HS-5 (cell line): ENCODE data around the gene USP46.

ENCODE experiments used
- DNase-seq: peaks from one replicate; pipeline ENCODE4 v3.0.0-alpha.2; 2012; ENCODE audit warnings: low read depth

The USP46 gene

DNA sequence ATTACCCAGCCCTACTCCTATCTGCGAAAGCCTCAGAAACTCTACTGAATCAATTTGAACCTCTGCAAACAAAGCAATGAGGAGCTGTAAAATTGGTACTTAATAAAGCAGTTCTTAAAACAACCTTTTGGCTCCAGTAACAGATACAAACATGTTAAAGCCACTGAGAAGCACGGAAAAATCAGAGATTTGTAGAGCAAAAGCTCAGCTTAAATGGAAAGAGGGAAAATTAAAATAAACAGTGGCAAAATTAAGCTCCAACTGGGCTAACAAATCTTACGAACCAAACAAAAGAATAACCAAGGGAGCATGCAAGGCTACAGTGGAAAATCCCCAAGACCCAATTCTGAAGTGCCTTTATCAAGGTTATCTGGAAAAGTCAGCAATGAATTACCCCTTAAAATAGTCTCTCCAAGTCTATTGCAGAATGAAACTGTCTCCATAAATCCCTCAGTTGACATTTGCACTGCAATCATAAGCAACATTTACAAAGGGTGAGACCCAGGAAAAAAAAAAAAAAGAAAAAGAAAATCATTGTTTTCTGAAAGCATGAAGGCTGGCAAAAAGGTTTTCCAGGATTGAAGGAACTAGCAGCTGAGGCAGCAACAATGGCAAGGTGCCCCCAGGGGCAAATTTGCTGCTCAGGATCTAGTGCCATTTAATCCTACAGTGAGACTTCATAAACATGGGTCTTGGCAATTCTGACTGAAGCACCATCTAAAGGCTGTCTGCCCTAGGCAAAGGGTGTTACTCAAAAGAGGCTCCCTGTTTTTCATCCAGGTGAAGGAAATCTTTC is 40.1 kb downstream of the USP46 start:
- DNase-seq: no peak

DNA sequence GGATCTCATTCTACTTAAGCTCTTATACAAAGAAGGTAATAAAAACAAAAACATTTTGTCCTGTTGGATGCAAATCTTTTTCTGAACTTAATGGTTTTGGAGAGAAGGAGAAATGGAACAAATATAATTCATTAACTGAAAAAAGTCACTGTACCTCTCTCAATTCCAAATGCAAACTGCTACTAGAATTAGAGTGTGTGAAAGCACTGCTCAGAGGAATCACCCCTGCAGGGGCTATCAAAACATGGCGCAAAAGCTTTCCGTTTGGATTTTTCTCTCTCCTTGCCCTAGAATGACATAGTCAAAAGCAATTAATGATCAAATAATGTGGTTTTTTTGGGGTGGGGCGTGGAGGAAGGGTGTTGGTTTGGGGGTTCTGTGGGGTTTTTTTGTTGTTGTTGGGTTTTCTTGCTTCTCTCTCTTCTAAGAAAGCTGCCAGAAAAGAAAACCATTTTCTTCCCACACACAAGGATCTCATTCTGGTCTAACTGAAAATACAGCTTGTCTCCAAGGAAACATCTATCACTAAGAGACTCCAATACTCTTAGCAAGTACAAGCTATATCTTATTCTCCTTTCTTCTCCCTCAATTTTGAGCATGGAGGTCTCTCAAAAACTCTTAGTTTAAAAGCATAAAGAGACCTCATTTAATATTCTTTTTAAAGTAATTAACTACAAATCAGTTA is 41.6 kb downstream of the USP46 start:
- DNase-seq: no peak

DNA sequence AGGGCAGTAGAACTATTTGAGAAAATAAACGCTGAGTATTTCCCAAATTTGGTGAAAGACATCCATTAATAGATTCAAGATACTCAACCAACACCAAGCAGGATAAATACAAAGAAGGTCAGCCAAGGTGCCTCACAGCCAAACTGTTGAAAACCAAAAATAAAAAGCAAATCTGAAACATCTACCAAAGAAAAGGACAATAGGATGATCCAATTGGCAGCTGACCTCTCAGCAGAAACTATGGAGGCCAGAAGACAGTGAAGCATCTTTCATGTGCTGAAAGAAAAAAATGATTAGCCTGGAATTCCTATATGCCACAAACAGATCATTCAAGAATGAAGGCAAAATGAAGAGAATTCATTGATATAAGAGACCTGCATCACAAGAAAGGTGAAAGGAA is 44.9 kb downstream of the USP46 start:
- DNase-seq: no peak

DNA sequence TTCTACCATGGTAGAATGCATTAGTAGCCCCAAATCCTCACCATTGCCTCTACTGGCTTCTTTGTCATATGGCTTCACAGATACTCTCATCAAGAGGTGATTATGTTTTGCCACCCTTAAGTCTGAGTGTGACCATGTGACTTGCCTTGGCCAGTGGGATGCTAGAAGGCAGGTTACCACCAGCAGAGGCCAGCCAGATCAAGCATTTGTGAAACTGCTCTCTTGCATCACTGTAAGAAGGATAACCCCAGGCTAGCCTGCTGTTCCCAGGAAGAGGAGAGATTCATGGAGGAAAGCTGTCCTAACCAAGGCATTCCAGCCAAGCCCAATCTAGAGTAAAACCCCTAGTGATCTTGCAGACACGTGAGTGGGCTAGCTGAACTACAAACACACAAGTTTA is 46.8 kb downstream of the USP46 start:
- DNase-seq: no peak

DNA sequence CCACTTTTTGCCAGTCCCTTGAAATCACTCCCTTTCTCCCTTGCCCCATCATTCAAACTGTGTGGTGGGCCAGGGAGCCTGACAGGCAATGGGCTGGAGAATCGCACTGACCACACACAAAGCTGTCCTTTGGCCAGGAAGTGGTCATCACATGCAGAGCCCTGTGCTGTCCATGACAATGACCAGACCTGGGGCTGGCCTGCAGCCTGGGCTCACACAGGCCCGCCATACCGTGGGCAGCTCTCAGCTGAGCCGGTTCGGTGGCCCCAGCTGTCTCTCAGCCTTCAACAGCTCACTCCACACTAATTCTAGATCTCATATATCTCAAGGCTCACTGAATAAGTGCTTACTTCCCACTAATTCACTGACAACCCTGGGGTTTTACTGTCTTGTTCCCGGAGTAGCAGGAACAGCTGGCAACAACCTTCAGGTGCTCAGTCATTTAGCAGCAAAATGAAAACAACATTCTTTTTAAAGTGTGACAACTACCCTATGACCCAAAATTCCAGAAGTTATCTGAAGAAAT is 48.0 kb downstream of the USP46 start:
- no peak for DNase-seq

DNA sequence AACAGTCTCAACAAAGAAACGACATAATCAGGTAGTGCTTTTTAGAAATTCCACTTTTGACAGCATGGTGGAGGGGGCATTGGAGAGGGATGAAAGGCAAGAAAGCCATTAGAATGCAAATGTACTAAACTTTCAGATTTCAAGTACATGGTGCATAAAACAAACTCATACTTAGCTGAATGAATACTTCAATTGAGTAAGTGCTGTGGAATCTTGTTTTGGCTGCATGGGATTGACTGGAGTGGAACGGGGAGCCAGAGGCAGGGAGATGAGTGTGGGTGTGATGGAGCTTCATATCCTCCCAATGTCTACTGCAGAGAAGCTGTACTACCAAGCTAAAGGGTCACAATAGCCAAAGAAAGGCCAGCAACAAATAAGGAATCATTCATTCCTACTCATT is 52.4 kb downstream of the USP46 start:
- DNase-seq: no peak

DNA sequence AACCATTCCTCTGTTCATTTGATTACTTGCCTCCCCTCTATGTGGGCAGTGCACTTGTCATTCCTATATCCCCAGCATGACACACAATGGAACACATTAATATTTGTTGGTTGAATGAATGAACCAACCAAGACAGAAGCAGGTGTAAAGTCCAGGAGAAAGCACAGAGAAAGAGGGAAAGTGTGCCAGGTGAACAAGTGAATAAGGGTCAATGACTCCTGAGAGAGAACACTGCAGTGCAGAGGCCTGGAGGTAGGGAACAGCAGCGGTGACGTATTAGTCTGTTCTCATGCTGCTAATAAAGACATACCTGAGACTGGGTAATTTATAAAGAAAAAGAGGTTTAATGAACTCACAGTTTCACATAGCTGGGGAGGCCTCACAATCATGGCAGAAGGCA is 53.1 kb downstream of the USP46 start:
- no peak for DNase-seq

DNA sequence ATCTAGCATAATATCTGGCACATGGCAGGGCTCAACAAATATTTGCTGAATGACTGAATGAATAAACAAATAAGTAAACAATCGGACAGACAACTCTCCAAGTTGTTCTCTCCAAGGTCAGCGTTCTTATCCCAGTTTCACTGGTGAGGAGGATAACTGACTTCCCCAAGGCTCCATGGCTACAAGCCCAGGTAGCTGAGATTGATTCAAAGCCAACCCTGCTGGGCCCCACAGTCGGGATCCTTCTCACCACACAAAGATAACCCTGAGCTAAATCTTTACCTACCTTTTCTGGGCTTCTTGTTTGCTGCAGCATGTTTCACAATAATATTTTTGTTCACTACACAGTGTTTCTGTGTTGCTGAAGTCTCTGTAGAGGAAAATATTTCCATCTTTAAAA is 54.9 kb downstream of the USP46 start:
- DNase-seq: no peak

DNA sequence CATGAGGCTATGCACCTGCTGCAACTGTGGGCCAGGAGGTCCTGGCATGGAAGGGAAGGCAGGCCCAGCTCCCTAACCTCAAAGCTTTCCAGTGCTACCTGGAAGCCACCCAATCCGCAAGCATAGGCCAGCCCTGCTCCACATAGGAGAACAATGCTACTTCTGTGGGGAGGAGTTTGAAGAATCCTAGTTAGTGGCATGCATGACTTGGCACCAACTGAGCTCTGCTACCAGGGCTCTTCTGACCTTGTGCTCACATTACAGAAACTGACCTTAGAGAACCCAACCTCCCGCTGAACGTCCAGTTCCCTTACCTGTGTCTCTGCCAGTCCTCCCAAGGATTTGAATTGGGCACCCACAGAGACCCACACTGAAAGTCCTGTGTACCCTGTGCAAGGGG is 58.8 kb downstream of the USP46 start:
- no peak for DNase-seq

DNA sequence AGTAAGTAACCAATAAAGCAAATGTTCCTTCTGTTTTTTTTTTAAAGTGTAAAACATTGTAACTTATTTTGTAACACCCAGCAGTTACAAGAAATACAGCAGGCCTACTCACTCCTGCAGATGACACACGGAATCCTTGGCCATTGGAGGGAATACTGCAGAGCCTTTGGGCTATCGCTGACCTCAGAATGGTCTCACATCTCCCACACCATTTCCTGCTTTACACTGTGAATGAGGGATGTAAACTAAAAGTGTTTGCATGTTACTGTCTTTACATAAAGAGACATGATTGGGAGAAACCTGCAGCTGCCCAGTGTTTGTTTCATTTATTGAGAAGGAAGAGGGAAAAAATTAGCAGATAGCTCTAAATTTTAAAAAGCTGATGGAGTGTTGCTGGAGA is 64.1 kb downstream of the USP46 start:
- no peak for DNase-seq

DNA sequence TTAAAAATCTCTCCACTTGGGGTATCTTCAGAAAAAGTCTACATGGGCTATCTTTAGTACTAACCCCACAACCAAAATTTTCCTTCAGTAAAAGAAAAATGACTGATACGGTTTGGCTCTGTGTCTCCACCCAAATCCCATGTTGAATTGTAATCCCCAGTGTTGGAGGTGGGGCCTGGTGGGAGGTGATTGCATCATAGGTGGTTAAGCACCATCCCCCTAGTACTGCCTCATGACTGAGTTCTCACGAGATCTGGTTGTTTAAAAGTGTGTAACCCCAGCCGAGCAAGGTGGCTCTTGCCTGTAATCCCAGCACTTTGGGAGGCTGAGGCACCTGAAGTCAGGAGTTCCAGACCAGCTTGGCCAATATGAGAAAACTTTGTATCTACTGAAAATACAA is 66.8 kb downstream of the USP46 start:
- no peak for DNase-seq

DNA sequence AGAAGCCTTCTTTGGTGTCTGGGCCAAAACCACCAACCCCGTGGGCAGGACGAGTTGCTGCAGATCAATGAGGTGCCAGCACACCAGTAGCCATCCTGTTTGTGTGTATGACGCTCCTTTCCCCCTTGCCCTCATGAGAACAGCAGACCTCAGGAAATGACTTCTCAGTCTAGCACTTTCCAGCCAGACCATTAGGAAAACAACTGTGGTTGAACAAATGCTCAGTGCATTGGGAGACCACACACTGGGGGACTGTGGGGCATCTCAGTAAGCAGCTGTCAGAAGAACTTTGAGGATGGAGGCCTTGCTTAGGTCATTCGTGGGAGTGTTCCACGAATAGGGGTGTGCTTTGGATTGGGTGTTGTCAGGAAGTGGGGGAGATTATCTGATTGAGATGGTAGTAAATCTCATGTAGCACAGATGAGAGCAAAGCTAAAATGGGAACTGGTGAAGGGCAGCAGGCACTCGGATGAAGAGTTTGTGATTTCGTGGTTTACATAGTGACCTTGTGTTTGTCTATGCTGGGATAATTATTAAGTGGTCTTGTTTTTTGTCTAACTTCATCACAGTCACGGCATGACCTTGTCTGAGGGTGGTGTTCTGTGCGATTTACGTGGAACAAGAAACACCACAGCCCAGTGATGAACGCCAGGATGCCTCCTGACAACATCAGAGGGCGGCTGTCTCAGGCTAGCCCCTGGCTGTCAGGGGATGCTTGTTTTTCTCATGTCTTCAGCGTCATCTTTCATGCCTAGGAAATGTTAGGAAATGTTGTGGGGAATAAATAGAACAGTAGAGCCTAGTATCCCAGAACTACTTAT is 70.1 kb downstream of the USP46 start:
- no peak for DNase-seq

DNA sequence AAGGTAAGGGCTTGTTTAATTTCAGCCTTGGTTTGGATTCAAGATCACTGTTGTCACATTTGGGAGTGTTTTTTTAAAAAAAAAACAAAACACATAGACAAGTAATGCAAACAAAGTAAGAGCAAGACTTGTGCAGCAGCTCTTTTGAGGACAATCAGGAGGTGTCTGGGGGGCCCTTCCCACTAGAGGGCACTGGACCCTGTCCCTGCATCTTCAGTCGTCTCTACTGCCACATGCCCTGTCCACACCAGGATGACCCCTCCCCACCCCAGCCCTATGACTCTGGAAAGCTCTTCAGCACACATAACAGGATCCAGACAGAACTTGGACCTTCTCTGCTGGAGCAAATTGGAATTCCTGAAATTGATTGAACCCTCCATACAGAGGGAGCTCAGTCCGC is 71.0 kb downstream of the USP46 start:
- no peak for DNase-seq

DNA sequence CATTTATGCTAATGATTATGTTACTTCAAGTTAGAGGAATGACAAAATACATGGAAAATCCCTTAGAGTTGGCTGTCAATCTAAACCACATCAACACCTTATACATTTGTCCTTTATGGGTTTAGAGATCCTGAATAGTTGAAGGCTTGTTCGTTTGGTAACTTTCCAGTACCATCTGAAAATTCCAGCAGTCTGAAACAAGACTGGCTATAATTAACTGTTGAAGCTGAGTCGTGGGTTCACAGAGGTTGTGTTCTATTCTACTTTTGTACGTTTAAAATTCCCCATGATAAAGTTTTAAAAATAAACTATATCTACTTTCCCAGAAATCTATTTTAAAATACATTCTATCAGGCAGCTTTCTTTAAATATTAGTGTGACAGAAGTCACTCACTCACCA is 73.0 kb downstream of the USP46 start:
- no peak for DNase-seq

DNA sequence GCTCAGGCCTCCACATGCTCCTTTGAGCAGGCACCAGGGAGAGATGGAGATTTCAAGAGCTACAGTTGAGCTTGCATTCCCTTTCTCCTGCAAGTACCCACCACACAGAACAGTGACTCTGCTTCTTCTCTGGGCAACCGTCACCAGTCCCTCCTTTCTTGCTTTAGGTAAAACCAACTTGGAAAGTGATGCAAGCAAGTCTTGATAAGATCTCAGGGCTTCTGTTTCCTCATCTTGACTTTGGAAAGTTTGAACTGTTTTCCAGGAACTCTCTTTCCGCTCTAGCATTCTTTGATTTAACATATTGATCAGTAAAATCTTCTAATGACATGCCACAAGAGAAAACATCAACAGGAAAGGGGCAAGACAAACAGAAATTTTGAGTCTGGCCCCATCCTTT is 73.7 kb downstream of the USP46 start:
- DNase-seq: no peak

DNA sequence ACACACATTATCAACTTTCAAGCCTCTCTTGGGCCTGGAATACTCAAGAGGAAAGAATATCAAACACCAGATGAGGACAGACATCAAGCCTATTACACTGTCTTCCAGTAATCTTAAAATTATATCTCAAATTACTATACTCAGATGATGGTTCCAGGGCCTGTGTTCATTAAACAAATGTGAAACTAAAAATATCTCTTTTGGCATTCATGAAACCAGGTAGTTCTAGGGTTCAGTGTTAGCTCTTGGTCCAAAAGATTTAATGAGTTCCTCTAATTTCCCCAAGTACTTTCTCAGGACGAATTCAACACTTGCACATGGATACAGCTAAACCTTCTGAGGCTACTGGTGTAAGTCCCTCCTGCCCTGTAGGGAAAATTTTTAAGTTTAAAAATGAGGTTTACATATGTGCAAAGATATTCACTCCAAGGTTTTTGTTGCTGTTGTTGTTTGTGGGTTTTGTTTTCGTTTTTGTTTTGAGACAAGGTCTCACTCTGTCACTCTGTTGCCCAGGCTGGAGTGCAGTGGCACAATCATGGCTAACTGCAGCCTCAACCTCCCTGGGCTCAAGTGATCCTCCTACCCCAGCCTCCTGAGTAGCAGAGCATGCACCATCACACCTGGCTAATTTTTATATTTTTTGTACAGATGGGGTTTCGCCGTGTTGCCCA is 79.4 kb downstream of the USP46 start:
- DNase-seq: no peak

DNA sequence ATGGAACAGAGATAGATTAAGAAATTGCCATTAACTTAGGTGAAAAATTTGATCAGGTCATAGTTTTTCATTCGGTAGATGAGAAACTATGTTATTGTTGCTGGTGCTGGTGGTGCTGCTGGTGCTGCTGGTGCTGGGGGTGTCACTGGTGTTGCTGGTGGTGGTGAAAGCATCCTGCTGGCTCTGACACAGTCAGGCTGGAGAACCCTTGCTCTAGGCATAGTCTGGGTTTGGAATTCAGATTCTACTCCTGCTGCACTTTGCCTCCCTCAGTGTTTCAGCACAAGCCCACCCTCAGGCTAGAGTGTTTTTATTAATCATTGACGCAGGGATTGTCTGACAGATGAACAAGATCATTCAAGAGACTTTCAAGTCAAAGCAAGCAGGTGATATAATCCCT is 80.2 kb downstream of the USP46 start:
- DNase-seq: no peak

DNA sequence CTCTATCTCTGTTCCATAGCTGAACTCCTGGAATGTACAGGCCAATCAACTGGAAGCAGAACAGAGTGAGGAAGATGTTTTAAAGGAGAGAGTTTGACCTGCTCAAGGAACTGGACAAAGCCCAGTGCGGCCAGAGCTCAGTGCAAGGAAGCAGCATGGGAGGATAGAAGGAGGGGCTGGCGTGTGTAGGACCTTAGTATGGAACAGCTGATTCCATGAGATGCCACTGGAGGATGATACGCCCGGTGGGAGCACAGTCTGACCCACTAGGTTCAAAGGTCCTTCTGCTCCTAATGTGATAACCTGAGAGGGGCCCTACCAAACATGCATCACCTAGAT is 81.5 kb downstream of the USP46 start:
- DNase-seq: no peak

DNA sequence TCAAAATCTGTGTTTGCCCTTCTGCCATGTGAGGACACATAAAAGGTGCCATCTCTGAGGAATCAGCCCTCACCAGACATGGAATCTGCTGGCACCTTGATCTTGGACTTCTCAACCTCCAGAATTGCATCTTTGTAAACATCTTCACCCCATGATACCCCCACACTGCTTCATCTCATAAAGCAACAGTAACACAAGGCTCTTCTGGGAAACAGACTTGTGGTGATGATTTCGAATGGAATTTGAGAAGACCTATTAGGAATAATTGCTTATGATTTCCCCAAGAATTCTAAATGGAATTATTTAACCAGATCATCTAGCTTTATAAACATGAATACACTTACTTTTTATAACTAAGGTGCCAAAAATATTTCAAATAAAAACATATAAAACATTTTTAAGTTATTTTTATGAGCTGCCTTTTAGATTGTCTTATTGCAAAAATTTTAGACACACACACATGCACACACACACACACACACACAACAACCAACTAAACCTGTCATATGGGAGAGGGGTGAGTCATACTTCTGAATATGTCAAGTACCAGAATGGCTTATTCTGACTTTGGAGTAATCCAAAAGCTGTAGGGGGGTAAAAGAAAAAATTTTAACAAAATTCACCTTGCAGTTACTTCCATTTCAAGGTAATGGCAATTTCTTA is 82.0 kb downstream of the USP46 start:
- no peak for DNase-seq

DNA sequence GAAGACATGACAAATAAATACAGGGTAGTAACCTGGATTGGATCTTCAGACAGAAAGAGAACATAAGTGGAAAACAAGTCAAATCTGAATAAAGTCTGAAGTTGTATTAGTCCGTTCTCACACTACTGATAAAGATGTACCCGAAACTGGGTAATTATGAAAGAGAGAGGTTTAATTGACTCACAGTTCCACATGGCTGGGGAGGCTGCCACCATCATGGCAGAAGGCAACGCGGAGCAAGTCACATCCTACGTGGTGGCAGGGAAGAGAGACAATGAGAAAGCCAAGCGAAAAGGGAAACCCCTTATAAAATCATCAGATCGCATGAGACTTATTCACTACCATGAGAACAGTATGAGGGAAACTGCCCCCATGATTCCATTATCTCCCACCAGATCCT is 82.8 kb downstream of the USP46 start:
- no peak for DNase-seq

DNA sequence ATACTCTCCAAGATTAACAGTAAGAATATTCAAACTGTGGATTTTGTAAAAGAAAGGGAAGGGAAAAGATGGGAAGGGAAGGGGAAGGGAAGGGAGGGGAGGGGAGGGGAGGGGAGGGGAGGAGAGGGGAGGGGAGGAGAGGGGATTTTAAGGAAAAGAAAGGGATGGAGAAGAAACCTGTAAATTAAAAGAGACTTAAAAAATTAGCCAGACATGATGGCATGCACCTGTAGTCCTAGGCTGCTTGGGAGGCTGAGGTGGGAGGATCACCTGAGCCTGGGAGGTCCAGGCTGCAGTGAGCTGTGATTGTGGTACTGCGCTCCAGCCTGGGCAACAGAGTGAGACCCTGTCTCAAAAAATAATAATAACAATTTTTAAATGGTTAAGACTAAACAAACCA is 83.7 kb downstream of the USP46 start:
- DNase-seq: no peak

DNA sequence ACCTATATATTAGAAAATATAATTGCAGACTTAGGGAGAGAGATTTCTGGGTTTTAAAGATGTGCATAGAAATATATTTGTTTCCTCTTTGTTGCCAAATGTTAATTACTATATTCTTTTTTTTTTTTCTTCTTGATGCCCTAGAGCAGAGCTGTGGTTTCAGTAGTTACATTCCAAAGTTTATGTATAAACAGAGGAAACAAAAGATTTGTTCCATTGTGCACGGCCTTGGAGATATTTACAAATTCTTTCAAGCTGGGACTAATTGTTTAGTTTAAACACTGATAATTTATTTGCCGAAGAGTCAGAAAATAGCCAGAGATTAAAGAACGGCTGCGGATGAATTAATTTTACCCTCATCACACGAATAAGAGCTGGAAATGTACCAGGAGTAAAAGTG is 85.1 kb downstream of the USP46 start:
- no peak for DNase-seq
